ENCODE results near the gene AP1G2. TPM values are rescaled to one million over a fixed set of nuclear protein-coding genes. Genes with fewer than 3 reads are reported as not detected.

The AP1G2 gene
- total RNA-seq, 1 experiment from 2014 or later: 26.0 TPM

GRCh38 chr14:23579739-23580138 lies 12.1 kb upstream of the AP1G2 start:
- H3K9me3 ChIP-seq (ENCODE audit: low read depth, low read length, poor library complexity, severe bottlenecking): no peaks in the 10 kb centered on the region
- intact Hi-C loops (cut with micrococcal nuclease; ENCODE audit: unreplicated experiment): no loop called here
- ChIA-PET CTCF (no interaction called here), POLR2A (ENCODE audit: low non-redundant PET) (no interaction called here)
- peaks cover 15% of the 10 kb centered on the region for H3K4me1 ChIP-seq (ENCODE audit: insufficient read depth, low read length, poor library complexity, severe bottlenecking)
- H3K36me3 ChIP-seq (ENCODE audit: insufficient read depth, low read length, poor library complexity, severe bottlenecking): no peaks in the 10 kb centered on the region
- peaks cover 48% of the 10 kb centered on the region for H3K27me3 ChIP-seq (replicated peaks; ENCODE audit: insufficient read depth, low read depth, low read length, poor library complexity)
- no peak overlapping the region for H3K27ac ChIP-seq (ENCODE audit: low read depth, low read length, poor library complexity, severe bottlenecking)
- H3K4me3 ChIP-seq (ENCODE audit: low read depth, low read length, poor library complexity, severe bottlenecking): no peak overlapping the region
- TF ChIP-seq CTCF (conservative IDR thresholded peaks at IDR 0.05; ENCODE audit: low read depth, low read length) (no peak), EZH2 (IDR thresholded peaks at IDR 0.05; ENCODE audit: borderline replicate concordance, low read depth, low read length, poor library complexity, severe bottlenecking) (no peak)
- no peak for DNase-seq (ENCODE audit: low spot score)
- no TSS peak for BruUV-seq (replicated peaks)

GRCh38 chr14:23579311-23579630 lies 11.7 kb upstream of the AP1G2 start:
- POLR2A ChIA-PET (ENCODE audit: low non-redundant PET): no interaction called here
- H3K4me3 ChIP-seq (ENCODE audit: low read depth, low read length, poor library complexity, severe bottlenecking): no peak overlapping the region
- DNase-seq (ENCODE audit: low spot score): no peak
- no peak overlapping the region for H3K27ac ChIP-seq (ENCODE audit: low read depth, low read length, poor library complexity, severe bottlenecking)
- no peaks in the 10 kb centered on the region for H3K36me3 ChIP-seq (ENCODE audit: insufficient read depth, low read length, poor library complexity, severe bottlenecking)
- no TSS peak for BruUV-seq (replicated peaks)
- H3K27me3 ChIP-seq (replicated peaks; ENCODE audit: insufficient read depth, low read depth, low read length, poor library complexity): peaks cover 49% of the 10 kb centered on the region
- intact Hi-C loops (cut with micrococcal nuclease; ENCODE audit: unreplicated experiment): no loop called here
- no peak for TF ChIP-seq CTCF (conservative IDR thresholded peaks at IDR 0.05; ENCODE audit: low read depth, low read length)
- TF ChIP-seq EZH2 (IDR thresholded peaks at IDR 0.05; ENCODE audit: borderline replicate concordance, low read depth, low read length, poor library complexity, severe bottlenecking): no peak
- H3K9me3 ChIP-seq (ENCODE audit: low read depth, low read length, poor library complexity, severe bottlenecking): no peaks in the 10 kb centered on the region
- CTCF ChIA-PET: interaction anchor here (1.0 kb wide), 1 partner anchor 9 kb away, joined by 5 read pairs; no protein-coding TSS in a partner anchor
- H3K4me1 ChIP-seq (ENCODE audit: insufficient read depth, low read length, poor library complexity, severe bottlenecking): peaks cover 15% of the 10 kb centered on the region

GRCh38 chr14:23578560-23579310 lies 11.1 kb upstream of the AP1G2 start, which contains the start of gene JPH4:
TSS of gene JPH4 (minus strand) at chr14:23578790. CDS start at chr14:23577453, 1,337 bp downstream.
- no peak for DNase-seq (ENCODE audit: low spot score)
- intact Hi-C loops (cut with micrococcal nuclease; ENCODE audit: unreplicated experiment): no loop called here
- H3K27ac ChIP-seq (ENCODE audit: low read depth, low read length, poor library complexity, severe bottlenecking): no peak within 1 kb of the TSS
- ChIA-PET CTCF (interaction anchor here (0.6 to 1.0 kb wide), 2 partner anchors 10 to 100 kb away, joined by 4 to 5 read pairs; no protein-coding TSS in a partner anchor), POLR2A (ENCODE audit: low non-redundant PET) (no interaction called here)
- peaks cover 15% of the 10 kb centered on the region for H3K4me1 ChIP-seq (ENCODE audit: insufficient read depth, low read length, poor library complexity, severe bottlenecking)
- BruUV-seq (replicated peaks): no TSS peak
- peaks cover 49% of the 10 kb centered on the region for H3K27me3 ChIP-seq (replicated peaks; ENCODE audit: insufficient read depth, low read depth, low read length, poor library complexity)
- no peaks in the 10 kb centered on the region for H3K36me3 ChIP-seq (ENCODE audit: insufficient read depth, low read length, poor library complexity, severe bottlenecking)
- H3K4me3 ChIP-seq (ENCODE audit: low read depth, low read length, poor library complexity, severe bottlenecking): no peak within 1 kb of the TSS
- H3K9me3 ChIP-seq (ENCODE audit: low read depth, low read length, poor library complexity, severe bottlenecking): no peaks in the 10 kb centered on the region
- no peak for TF ChIP-seq EZH2 (IDR thresholded peaks at IDR 0.05; ENCODE audit: borderline replicate concordance, low read depth, low read length, poor library complexity, severe bottlenecking)
- TF ChIP-seq CTCF (conservative IDR thresholded peaks at IDR 0.05; ENCODE audit: low read depth, low read length): no peak

Measured in A673 (cell line).